ENCODE measurements around the gene CPLX3.

The CPLX3 gene

GRCh38 chr15:74870436-74871215 lies 44.2 kb downstream of the CPLX3 start:
- no peak for DNase-seq (ENCODE audit: low read depth)

- DNase-seq (ENCODE audit: low read depth): no peak
These were observed 46.2 kb downstream of the CPLX3 start for GRCh38 chr15:74872702-74873035.

- peak; percentile 75 for DNase-seq (ENCODE audit: low read depth)
These were observed 46.8 kb downstream of the CPLX3 start, which contains the start of gene SCAMP2 for GRCh38 chr15:74873036-74873755. SCAMP2 (minus strand) TSS chr15:74873365; CDS start chr15:74873255, 110 bp downstream.

GRCh38 chr15:74873756-74874424 lies 47.5 kb downstream of the CPLX3 start:
- DNase-seq (ENCODE audit: low read depth): no peak

- DNase-seq (ENCODE audit: low read depth): no peak
These were observed 51.8 kb downstream of the CPLX3 start for GRCh38 chr15:74878273-74878672.

All from stimulated activated CD8-positive, alpha-beta memory T cell treated with anti-CD3 and anti-CD28 coated beads, Interleukin-15, amount 100 ng/mL, for 24 hours (primary cell).